Anterior cingulate cortex (tissue), 58 donors: Measurements from ENCODE around the gene RNF220.

Experiments used
- DNase-seq, 58 donors: peaks; one replicate each; lab custom pipeline; 2025; lab: John Stamatoyannopoulos, UW

RNF220 gene

DNA sequence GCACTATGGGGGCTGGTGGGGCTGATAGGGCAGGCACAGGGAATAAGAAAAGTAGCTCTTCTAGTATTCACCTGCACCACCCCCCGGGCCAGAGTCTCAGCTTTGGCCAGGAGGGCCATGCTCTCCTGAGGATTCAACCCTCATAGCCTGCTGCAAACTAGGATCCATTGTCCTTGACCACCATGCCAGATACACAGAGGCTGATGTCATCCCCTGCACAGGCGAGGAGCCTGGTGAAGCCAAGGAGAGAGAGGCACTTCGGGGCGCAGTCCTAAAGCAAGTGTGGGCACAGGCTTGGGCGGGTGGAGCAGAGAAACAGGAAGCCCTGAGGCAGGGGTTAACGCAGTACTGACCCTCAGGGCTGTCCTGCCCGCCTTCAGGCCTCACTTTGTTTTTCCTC lies 239.8 kb downstream of the RNF220 start:
- peak in 1 of 58 donors; percentile 25 for DNase-seq

DNA sequence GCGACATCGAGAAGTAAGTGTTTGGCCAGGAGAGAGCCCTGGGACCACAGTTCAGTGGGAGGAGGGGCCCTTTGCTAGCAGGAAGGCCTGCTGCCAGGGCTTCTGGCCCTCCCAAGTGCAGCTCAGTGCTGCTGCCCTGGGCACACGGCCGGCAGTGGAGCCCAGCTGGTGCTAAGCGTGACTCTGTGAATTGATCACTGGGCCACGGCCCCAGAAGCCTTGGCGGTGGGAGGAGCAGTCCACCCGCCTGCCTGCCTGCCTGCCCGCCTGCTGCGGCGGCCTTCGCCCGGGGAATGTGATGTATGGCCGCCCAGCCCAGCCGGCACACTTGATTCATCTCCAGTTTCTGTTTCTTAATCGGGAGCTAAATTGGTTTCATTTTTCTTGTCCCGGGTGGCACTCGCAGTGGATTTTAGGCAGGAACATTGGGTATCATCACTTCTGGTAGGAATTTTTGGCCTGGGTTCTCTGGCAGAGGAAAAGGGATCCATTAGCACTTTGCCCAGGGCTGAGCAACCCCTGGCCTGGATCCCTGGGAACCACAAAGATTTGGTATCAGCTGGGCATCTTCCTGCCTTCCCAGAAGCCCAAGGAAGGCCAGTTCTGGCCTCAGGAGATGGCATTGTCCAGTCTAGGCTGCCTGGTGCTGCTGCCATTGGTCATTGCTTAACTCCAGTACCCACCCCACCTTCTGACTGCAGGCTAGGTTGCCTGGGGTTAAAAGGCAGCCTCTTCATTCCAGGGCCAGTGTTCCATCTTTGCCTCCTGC lies 240.6 kb downstream of the RNF220 start:
- DNase-seq, result peak in 56 of 58 donors; percentile 31 to 96 (median 86)

DNA sequence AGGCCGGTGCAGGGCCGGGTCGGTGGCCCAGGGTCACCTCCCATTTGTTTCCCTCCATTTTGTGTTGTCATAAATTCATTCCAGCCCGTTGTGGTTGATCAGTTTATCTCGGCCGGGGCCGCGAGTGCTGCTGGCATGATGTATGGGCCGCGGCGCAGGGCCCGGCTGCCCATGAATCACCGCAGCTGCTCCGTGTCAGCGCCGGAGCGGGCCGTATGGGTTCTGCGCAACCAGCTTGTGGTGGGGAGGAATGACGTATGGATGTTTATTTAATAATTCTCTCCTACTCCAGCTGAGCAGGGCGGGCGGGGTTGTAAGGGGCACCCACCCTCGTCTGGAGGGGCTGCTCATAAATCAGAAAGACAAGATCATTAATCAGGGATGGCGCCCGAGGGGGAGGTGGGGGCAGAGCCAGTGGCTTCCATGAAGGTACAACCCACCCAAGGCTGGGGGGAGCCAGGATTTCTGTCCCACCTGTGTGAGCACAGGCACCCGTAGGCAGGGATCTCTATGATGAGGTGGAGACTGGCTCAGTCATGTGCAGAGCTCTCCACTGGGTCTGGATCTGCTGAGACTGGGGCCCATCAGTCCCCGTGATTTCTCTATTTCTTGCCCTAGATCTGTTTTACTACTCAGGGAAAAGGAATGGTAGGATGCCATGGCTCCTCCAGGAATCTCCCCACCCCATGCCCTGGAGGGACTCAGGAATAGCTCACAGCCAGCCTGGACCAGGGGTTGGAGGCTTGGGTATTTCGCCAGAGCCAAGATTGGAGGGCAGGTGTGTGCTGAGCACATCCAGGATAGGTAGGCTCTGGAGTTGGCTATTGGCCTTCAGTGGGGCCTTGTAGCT lies 241.4 kb downstream of the RNF220 start:
- DNase-seq, result no peak

DNA sequence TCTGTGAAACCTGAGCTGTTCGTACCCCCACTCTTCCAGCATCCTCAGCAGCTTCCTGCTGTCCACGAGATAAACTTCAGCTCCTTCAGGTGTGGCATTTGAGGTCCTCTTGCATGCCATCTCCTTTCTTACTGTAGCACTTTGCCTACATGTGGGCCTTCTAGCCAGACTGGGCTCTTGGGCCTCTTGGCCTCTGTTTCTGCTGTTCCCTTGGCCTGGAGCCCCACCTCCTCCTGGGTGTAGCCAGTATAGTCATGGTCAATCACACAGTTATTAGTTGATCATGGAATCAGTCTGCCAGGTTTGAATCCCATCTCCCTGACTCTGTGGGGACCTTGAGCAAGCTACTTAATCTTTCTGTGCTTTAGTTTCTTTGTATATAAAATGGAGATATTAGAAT lies 242.8 kb downstream of the RNF220 start:
- DNase-seq, result no peak

DNA sequence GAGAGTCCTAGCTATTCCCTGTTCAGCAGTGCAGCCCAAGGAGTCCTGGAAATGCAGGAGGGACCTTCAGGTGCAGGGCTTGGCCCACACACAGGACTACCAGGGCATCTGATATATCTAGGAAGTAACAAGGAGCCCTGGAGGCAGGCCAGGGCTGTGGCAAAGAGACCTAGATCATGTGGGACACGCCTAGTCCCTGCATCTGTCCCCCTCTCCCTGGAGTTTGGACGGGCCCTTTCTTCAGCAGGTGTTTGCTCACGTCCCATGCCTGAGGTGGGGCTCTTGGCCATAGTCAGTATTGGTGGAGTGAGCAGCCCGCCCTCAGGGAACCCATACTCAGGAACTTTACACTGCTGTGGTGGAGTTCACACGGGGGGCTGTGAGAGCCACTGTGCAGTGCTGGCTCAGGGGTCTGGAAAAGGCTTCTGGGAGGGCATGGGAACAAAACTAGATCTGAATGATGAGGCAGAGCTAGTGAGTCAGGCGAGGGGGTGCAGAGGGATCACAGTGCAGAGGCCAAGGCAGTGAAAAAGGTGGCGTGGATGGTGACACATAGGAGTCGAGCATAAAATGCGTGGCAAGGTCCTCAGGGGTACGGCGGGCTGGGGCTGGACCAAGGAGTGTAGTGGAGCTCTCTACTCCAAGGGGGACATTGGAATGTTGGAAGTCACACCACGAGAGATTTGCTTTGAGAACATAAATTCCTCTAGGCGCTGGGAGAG lies 243.6 kb downstream of the RNF220 start:
- no peak for DNase-seq

DNA sequence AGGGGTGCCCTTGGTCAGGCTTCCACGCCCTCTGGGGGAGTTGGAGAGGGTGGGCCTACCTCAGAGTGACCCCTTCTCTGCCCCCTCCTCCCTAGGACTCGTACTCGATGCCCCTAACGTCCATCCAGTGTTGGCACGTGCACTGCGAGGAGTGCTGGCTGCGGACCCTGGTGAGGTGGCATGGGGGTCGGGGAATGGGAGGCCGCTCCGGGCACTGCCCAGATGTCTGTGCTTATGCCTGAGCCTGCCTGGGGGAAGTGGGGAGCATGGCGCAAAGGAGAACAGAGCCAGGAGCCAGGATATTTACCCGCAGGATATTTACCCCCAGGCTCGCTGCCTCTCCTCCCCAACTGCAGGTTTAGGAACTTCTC lies 244.7 kb downstream of the RNF220 start:
- no peak for DNase-seq

DNA sequence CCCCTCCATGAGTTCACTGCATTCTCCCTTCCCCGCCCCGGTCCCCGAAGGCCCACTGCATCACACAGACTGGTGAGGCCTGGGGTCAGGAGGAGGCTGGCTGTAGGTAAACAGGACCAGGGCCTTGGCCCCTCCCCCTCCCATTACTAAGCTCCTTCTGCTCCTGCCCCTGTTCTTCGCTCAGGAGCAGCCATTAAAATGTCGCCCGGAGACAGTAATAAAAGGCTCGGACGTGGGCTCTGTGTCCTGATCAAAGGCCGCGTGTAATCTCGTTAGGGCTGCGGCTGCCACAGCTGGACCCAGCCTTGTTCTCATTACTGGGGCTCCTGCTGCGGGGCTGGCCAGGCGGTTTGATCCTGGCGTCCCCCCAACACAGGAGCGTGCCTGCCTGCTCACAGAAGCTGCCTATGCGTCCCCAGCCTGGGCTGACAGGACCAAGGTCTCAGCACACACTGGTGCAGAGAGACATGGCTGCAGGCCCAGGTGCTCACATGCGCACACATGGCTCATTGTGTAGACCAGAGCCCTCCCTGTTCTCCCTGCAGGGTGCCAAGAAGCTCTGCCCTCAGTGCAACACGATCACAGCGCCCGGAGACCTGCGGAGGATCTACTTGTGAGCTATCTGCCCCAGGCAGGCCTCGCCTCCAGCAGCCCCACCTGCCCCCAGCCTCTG lies 245.2 kb downstream of the RNF220 start:
- peak in 30 of 58 donors; percentile 16 to 54 (median 36) for DNase-seq

DNA sequence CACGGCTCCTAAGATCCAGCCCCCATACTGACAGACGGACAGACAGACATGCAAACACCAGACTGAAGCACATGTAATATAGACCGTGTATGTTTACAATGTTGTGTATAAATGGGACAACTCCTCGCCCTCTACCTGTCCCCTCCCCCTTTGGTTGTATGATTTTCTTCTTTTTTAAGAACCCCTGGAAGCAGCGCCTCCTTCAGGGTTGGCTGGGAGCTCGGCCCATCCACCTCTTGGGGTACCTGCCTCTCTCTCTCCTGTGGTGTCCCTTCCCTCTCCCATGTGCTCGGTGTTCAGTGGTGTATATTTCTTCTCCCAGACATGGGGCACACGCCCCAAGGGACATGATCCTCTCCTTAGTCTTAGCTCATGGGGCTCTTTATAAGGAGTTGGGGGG lies 246.0 kb downstream of the RNF220 start:
- no peak for DNase-seq

DNA sequence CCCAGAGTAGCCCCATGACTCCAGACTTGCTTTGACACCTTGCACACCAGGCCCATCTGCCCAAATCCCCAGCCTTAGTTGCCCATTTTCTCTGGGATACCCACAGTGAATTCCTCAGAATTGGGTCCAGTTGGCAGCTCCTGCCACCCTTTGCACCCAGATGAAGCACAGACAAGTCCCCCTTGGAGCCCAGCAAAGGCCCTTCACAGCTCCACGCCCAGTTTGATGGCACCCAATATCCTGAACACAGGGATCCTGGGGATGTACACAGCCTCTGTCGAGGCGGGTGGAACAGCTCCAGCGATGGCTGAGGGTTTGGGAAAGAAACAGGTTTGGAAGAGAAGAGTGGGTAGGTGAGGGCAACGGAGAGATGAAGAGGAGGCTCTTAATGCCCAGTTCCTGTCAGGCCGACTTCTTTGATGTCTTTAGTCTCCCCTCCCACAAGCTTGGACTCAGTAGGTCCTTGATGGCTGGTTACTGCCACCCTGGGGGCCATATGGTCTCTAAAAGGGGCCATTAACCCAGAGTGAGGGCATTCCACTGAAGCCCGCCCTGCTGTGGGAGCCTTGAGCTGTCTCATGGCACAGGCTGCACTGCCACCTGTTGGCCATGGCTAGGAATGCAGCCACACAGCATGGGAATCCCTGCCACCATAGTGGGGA lies 247.5 kb downstream of the RNF220 start:
- peak in 56 of 58 donors; percentile 13 to 91 (median 72) for DNase-seq

DNA sequence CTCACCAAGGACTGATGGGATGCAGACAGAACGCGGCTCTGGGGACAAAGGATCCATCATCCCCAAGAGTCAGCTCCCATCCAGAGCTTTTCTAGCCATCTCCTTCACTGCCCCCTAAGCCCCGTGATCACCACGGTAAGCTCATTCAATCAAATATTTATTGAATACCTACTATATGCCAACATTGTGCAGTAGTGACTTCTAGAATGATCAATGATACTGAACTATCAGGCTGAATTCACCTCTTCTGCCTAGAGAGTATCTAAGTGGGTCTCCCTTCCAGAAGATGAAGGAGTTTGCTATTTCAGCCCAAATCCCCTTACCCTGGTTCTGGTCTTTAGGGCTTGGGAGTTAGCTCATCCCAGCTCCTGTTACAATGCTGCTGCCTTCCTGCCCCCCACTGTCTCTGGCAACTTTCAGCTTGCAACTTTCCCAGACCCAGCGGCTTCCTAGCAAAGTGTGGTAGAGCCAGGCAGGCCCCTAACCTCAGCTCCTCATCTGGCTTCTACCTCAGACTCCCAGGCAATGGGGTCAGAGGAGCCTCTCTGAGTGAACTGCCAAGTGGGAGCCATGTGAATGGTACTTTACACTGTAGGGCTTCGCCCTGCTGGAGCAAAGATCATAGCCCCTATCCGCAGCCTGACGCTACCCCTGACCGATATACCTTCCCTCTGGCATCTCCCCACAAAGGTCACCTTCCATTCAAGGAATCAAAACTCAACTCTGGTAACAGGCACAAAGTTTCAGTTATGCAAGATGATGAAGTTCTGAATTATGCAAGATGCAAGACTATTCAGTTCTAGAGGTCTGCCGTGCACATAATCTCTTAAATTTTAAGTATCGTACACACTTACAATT lies 248.3 kb downstream of the RNF220 start:
- no peak for DNase-seq

DNA sequence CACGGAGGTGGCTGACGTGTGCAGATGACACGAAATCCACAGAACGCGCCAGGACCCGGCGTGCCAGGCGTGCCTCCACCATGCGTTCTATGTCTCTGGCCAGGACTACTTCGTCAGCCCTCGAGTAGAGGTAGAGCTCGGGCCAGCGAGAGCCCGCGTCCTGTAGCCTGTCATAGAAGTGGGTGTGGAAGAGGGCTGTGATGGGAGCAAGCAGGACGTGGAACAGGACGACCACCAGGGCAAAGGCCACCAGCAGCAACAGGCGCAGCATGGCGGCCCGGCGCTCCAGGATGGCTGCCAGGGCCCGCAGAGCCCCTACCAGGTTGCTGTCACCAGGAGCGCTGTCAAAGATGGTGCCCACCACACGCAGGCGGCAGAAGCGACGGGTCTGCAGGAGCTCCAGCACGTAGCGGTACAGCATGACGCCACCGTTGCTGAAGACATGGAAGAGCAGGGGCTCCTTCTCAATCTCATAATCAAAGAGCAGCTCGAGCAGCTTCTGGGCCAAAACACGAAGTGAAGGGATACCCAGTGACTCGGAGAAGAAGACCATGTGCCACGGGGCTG lies 249.6 kb downstream of the RNF220 start:
- no peak for DNase-seq

DNA sequence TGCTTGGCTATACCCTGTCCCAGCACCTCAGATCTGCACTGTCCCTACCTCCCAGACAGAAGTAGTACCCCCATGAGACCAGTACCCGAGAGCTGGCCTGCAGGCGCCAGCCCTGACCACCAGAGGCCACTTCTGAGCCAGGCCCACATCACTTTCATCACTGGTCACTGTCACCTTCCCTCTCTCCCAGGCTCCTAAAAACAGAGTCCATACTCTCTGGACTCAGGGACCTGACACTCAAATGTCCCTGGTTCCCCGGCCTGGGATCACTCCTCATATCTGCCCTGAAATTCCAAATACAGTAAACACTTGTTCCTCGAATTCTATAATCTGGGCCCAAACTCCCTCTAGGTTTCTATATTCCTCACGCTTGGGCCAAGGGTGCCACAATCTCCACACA lies 250.6 kb downstream of the RNF220 start:
- peak in 7 of 58 donors; percentile 9 to 27 (median 12) for DNase-seq

DNA sequence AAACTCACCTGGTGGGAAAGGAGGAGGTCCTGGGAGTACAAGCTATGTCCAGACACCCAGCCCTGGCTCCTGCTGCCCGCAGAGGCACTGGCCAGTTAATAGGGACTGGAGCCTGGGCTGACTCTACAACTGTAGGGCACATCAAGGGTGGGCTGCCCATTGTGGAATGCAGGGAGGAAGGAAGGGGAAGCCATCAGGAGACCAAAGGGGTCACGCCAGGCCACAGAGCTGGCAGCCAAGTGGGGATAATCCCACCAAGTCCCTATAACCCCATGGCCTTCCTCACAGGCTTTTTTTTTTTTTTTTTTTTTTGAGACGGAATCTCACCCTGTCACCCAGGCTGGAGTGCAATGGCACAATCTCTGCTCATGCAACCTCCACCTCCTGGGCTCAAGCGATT lies 254.5 kb downstream of the RNF220 start:
- DNase-seq, result no peak

DNA sequence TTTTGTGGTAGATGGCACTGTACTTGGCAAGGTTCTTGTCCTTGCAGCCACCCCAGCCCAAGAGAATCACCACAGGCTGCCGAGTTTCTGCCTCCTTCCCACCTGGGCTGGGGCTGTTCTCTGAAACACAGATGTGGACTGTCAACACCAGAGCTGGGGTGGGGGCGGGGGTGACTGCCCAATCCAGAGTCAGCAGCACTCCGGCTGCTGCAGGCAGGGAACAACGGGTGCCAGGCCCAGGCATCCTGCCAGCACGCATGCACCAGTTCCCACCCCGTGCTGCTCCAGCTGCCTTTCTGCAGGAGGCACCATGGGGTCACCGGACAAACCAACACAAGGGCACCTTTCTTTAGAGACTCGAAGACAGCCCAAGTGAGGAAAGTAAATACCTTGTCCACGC lies 255.1 kb downstream of the RNF220 start:
- DNase-seq, result peak in 54 of 58 donors; percentile 34 to 95 (median 78)

DNA sequence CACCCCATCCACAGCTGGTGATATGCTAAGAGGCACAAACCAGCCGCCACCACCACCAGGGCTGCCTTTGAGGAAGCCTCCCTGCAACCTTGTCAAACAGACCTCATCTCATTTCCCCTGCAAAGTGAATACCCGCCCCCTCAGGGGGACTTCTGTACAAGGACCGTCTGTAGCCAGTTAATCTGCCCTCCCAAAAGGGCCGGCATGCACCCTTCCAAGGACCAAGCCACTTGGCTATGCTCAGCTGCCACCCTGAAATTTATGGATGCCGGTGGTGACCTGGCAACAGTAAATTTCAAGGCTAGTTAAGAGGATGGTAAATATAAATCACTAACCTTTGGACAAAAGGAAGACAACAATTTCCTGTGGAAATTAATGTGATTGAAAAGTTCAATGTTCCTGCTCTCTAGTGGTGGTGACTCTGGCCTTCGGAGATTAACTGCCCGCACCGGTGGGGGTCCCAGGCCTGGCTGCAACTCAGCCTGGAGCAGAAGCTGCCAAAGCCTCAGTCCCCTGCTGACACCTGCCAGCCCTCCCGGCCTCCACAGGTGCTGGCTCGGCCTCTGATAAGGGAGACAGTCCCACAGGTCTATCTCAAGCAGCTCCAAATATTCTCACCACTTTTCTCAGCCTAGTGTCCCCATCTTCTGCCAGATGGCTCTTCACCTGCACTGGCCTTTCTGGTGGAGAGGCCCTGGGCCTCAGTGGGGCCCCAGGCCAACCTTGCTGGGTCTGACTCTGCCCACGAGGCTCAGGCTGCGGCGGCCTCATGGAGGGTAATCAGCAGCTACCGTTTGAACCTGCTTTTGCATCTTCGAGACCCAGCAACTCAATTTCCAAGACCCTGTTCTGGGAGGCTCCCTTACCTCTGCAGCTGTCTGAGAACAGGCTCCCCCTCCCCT lies 257.0 kb downstream of the RNF220 start:
- DNase-seq, result no peak

DNA sequence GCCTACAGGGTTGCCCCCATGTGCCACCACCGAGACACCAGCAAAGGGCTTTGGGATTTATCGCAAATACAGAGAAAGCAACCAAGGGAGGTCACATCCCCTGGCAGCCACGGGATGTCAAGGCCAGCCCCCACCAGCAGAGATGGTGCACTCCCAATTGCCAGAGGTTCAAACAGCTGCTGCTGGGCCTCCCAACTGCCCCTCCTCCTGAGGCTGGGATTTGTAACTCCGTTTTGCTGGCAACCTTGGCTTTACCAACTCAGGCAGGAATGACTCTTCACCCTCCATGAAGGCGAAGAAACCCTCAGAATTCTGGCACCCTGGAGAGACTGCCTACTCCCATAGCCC lies 257.6 kb downstream of the RNF220 start:
- DNase-seq, result no peak

DNA sequence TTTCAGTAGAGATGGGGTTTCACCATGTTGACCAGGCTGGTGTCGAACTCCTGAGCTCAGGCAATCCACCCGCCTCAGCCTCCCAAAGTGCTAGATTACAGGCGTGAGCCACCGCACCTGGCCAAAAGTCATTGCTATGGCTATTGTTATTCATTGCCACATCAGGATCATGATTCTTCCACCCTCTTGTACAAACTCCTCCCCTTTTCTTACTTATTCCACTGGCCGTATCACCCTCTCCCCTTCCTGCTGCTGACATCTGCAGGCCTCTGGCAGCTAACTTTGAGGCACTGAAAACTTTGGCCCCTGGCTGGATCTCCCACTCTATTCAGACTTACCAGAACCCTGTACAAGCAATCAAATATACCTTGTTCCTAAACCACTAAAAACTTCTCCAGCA lies 258.4 kb downstream of the RNF220 start:
- DNase-seq, result no peak
